AG04449 (cell line): ENCODE data around the gene DPF3.

Experiments used
- CTCF ChIA-PET: fragments of 350-600 bp; formaldehyde crosslinking; extraction: SDS; loops from one replicate; lab custom pipeline; 2021; ENCODE audit warnings: antibody characterized with exemption; lab: Yijun Ruan, JAX
- POLR2A ChIA-PET: fragments of 400-600, 350-600 bp; formaldehyde crosslinking; extraction: SDS; loops from one replicate; lab custom pipeline; 2020; ENCODE audit warnings: antibody characterized with exemption, inconsistent platforms; lab: Yijun Ruan, JAX
- DNase-seq: peaks from one replicate; pipeline ENCODE4 v3.0.0-alpha.2; 2010; ENCODE audit warnings: low read depth, low spot score
- H3K4me3 ChIP-seq: 2 replicates; pipeline ENCODE4 v1.5.1; 2011; ENCODE audit warnings: low read depth, mild to moderate bottlenecking, control low read depth, low read length
- CTCF ChIP-seq: IDR thresholded peaks from one replicate; pipeline ENCODE4 v1.5.1; 2011; ENCODE audit warnings: mild to moderate bottlenecking, moderate library complexity, low read length, control low read depth, inconsistent platforms; ENCODE audit not compliant: insufficient read depth; ENCODE audit errors: missing control alignments

Gene DPF3

GRCh38 chr14:72830356-72830755, 63.5 kb downstream of the DPF3 start:
- TF ChIP-seq CTCF, result no peak
- no peak overlapping the region for H3K4me3 ChIP-seq
- ChIA-PET POLR2A (no interaction called here), CTCF (interaction anchor here (1.1 to 1.6 kb wide), 4 partner anchors 9 to 313 kb away, joined by 3 to 6 read pairs (median 4); no protein-coding TSS in a partner anchor)
- no peak for DNase-seq

GRCh38 chr14:72828604-72829003, 65.3 kb downstream of the DPF3 start:
- DNase-seq, result no peak
- CTCF ChIA-PET, result no interaction called here
- no peak overlapping the region for H3K4me3 ChIP-seq
- TF ChIP-seq CTCF, result no peak
- POLR2A ChIA-PET, result no interaction called here

GRCh38 chr14:72826039-72826438, 67.9 kb downstream of the DPF3 start:
- DNase-seq, result no peak
- no peak overlapping the region for H3K4me3 ChIP-seq
- CTCF ChIA-PET, result no interaction called here
- POLR2A ChIA-PET, result no interaction called here
- no peak for TF ChIP-seq CTCF

GRCh38 chr14:72825486-72825885, 68.4 kb downstream of the DPF3 start:
- no peak for DNase-seq
- POLR2A ChIA-PET, result no interaction called here
- TF ChIP-seq CTCF, result no peak
- CTCF ChIA-PET, result interaction anchor here (1.5 kb wide), 1 partner anchor 311 kb away, joined by 4 read pairs; no protein-coding TSS in a partner anchor
- H3K4me3 ChIP-seq, result no peak overlapping the region

GRCh38 chr14:72824051-72824450, 69.8 kb downstream of the DPF3 start:
- no peak for TF ChIP-seq CTCF
- no peak overlapping the region for H3K4me3 ChIP-seq
- ChIA-PET POLR2A (no interaction called here), CTCF (interaction anchor here (1.5 kb wide), 1 partner anchor 310 kb away, joined by 4 read pairs; no protein-coding TSS in a partner anchor)
- DNase-seq, result no peak

GRCh38 chr14:72822946-72823611, 70.8 kb downstream of the DPF3 start:
- ChIA-PET POLR2A (no interaction called here), CTCF (no interaction called here)
- H3K4me3 ChIP-seq, result no peak overlapping the region
- no peak for TF ChIP-seq CTCF
- no peak for DNase-seq
